ENCODE data around the gene ASTN2. TPM values are rescaled to one million over a fixed set of nuclear protein-coding genes. Genes with fewer than 3 reads are reported as not detected.

The ASTN2 gene
- total RNA-seq, 1 donor from 2014 or later, result 13.6 TPM

GRCh38 chr9:116749772-116750171, 665.1 kb downstream of the ASTN2 start:
- Mint-ChIP-seq H3K36me3 (ENCODE audit: low read depth, unreplicated experiment) (no peaks in the 10 kb centered on the region), H3K4me3 (ENCODE audit: unreplicated experiment) (no peak overlapping the region), H3K27ac (ENCODE audit: unreplicated experiment) (no peak overlapping the region), H3K9me3 (ENCODE audit: unreplicated experiment) (peaks cover 2% of the 10 kb centered on the region), H3K27me3 (ENCODE audit: low read depth, unreplicated experiment) (peaks cover 2% of the 10 kb centered on the region), H3K4me1 (ENCODE audit: low read depth, unreplicated experiment) (no peaks in the 10 kb centered on the region)
- Histone ChIP-seq H3K4me1 (ENCODE audit: insufficient read depth, low read length) (no peaks in the 10 kb centered on the region), H2AFZ (ENCODE audit: low read depth, low read length) (no peak overlapping the region), H3K27ac (ENCODE audit: low read depth, low read length) (no peak overlapping the region), H3K4me2 (ENCODE audit: low read length) (no peak overlapping the region), H3K9ac (ENCODE audit: low read length) (no peak overlapping the region), H3K79me2 (ENCODE audit: insufficient read depth, low read length) (no peaks in the 10 kb centered on the region), H4K20me1 (ENCODE audit: insufficient read depth, low read length) (no peaks in the 10 kb centered on the region), H3K9me3 (ENCODE audit: insufficient read depth, low read depth, low read length) (no peaks in the 10 kb centered on the region), H3K36me3 (ENCODE audit: insufficient read depth, low read length) (no peaks in the 10 kb centered on the region), H3K27me3 (ENCODE audit: insufficient read depth, low read length) (no peaks in the 10 kb centered on the region), H3K4me3 (ENCODE audit: insufficient read depth, low read depth, low read length) (no peak overlapping the region)
- no peak for FAIRE-seq
- TF ChIP-seq EZH2 (IDR thresholded peaks at IDR 0.05; ENCODE audit: insufficient read depth, low read length), result no peak
- TF ChIP-seq, protein P1, sequence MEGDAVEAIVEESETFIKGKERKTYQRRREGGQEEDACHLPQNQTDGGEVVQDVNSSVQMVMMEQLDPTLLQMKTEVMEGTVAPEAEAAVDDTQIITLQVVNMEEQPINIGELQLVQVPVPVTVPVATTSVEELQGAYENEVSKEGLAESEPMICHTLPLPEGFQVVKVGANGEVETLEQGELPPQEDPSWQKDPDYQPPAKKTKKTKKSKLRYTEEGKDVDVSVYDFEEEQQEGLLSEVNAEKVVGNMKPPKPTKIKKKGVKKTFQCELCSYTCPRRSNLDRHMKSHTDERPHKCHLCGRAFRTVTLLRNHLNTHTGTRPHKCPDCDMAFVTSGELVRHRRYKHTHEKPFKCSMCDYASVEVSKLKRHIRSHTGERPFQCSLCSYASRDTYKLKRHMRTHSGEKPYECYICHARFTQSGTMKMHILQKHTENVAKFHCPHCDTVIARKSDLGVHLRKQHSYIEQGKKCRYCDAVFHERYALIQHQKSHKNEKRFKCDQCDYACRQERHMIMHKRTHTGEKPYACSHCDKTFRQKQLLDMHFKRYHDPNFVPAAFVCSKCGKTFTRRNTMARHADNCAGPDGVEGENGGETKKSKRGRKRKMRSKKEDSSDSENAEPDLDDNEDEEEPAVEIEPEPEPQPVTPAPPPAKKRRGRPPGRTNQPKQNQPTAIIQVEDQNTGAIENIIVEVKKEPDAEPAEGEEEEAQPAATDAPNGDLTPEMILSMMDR (IDR thresholded peaks at IDR 0.05; ENCODE audit: insufficient read depth, low read depth, low read length), result no peak
- no peak for DNase-seq (ENCODE audit: low read depth)

DNA sequence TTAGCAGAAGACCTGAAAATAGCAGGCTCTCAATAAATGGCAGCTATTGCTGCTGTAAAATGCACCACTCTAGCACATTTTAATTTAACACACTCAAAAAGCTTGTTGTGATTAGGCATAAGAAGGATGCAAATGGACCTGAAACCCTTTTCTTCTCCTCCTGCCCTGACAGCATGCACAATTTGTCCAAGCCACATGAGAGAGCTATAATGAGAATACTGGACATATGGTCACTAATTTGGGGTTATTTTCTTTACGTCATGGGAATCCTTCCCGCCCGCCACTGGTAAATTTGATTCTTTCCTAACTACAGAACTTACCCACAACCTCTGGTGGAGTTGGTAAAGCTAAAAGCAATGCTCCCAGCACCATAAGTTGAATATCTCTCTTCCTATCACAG, 665.7 kb downstream of the ASTN2 start:
- Histone ChIP-seq H3K27ac (ENCODE audit: low read depth, low read length) (no peak overlapping the region), H3K79me2 (ENCODE audit: insufficient read depth, low read length) (no peaks in the 10 kb centered on the region), H3K4me2 (ENCODE audit: low read length) (no peak overlapping the region), H3K4me3 (ENCODE audit: insufficient read depth, low read depth, low read length) (no peak overlapping the region), H3K4me1 (ENCODE audit: insufficient read depth, low read length) (no peaks in the 10 kb centered on the region), H4K20me1 (ENCODE audit: insufficient read depth, low read length) (no peaks in the 10 kb centered on the region), H3K9me3 (ENCODE audit: insufficient read depth, low read depth, low read length) (no peaks in the 10 kb centered on the region), H3K36me3 (ENCODE audit: insufficient read depth, low read length) (no peaks in the 10 kb centered on the region), H3K27me3 (ENCODE audit: insufficient read depth, low read length) (no peaks in the 10 kb centered on the region), H2AFZ (ENCODE audit: low read depth, low read length) (no peak overlapping the region), H3K9ac (ENCODE audit: low read length) (no peak overlapping the region)
- Mint-ChIP-seq H3K4me1 (ENCODE audit: low read depth, unreplicated experiment) (no peaks in the 10 kb centered on the region), H3K4me3 (ENCODE audit: unreplicated experiment) (no peak overlapping the region), H3K27me3 (ENCODE audit: low read depth, unreplicated experiment) (peaks cover 2% of the 10 kb centered on the region), H3K9me3 (ENCODE audit: unreplicated experiment) (no peaks in the 10 kb centered on the region), H3K27ac (ENCODE audit: unreplicated experiment) (no peak overlapping the region), H3K36me3 (ENCODE audit: low read depth, unreplicated experiment) (no peaks in the 10 kb centered on the region)
- FAIRE-seq (no peak), DNase-seq (ENCODE audit: low read depth) (no peak)
- TF ChIP-seq, protein P1 (IDR thresholded peaks at IDR 0.05; ENCODE audit: insufficient read depth, low read depth, low read length), result no peak
- TF ChIP-seq EZH2 (IDR thresholded peaks at IDR 0.05; ENCODE audit: insufficient read depth, low read length), result no peak

DNA sequence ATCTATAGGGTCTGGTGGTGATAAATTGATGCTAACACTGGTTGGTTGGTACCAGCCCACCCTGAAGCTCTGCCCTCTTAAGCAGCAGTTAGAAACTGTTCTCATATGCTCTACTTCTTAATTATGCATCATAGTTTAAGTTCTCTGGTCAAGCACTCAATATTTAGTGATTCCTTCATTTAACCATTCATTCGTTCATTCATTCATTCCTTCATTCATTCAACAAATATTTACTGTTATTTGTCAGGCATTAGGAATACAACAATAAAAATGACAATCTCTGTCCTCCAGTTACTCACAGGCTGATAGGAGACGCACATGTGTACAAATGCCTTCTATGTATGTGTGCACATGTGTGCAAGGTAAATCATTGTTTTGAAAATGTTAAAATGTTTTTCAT, 673.1 kb downstream of the ASTN2 start:
- Histone ChIP-seq H3K4me1 (ENCODE audit: insufficient read depth, low read length) (no peaks in the 10 kb centered on the region), H3K9me3 (ENCODE audit: insufficient read depth, low read depth, low read length) (no peaks in the 10 kb centered on the region), H3K9ac (ENCODE audit: low read length) (no peak overlapping the region), H3K79me2 (ENCODE audit: insufficient read depth, low read length) (no peaks in the 10 kb centered on the region), H3K4me2 (ENCODE audit: low read length) (no peak overlapping the region), H4K20me1 (ENCODE audit: insufficient read depth, low read length) (no peaks in the 10 kb centered on the region), H3K27me3 (ENCODE audit: insufficient read depth, low read length) (no peaks in the 10 kb centered on the region), H3K4me3 (ENCODE audit: insufficient read depth, low read depth, low read length) (no peak overlapping the region), H3K36me3 (ENCODE audit: insufficient read depth, low read length) (no peaks in the 10 kb centered on the region), H2AFZ (ENCODE audit: low read depth, low read length) (no peak overlapping the region), H3K27ac (ENCODE audit: low read depth, low read length) (no peak overlapping the region)
- Mint-ChIP-seq H3K4me1 (ENCODE audit: low read depth, unreplicated experiment) (no peaks in the 10 kb centered on the region), H3K36me3 (ENCODE audit: low read depth, unreplicated experiment) (no peaks in the 10 kb centered on the region), H3K27ac (ENCODE audit: unreplicated experiment) (no peak overlapping the region), H3K9me3 (ENCODE audit: unreplicated experiment) (peaks cover 4% of the 10 kb centered on the region), H3K27me3 (ENCODE audit: low read depth, unreplicated experiment) (peaks cover 11% of the 10 kb centered on the region), H3K4me3 (ENCODE audit: unreplicated experiment) (no peak overlapping the region)
- no peak for TF ChIP-seq EZH2 (IDR thresholded peaks at IDR 0.05; ENCODE audit: insufficient read depth, low read length)
- TF ChIP-seq, protein P1 (IDR thresholded peaks at IDR 0.05; ENCODE audit: insufficient read depth, low read depth, low read length), result no peak
- no peak for DNase-seq (ENCODE audit: low read depth)
- FAIRE-seq, result no peak
